ENCODE measurements around the gene MED4. TPM values are rescaled to one million over a fixed set of nuclear protein-coding genes. Genes with fewer than 3 reads are reported as not detected.

Gene MED4
- total RNA-seq, 1 experiment from 2014 or later, result 50.6 TPM

DNA sequence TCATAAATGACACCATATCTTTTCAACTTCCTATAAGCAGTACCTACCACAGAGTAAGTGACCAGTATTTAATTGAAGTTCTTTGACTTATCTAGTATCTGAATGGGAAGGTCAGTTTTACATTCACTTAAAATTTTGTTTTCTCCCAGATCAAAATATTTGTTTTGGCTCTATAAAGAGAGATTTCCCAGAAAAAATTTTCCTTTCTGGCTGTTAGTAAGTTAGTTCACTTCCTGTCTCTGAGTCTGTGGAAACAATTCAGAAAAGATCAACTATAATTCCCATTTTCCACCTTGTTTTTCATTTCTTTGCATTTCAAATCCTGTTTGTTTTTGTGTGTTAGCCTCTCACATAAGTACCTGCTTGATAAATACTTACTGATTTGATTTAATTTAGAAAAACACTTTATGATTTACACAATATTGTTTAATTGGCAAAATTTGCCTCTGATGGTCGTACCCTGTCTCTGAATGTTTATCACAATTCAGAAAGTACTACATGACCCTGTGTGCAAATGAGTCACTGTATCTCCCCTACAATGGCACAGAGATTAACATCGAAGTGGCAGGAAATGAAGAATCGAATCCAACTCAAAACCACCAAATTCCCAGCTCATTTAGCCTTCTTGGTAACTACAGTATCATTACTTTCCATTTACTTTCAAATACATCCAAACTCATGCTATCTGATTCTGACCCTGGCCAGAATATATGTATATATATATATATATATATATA, 15.4 kb upstream of the MED4 start:
- H3K4me2 ChIP-seq (ENCODE audit: insufficient read depth, insufficient read length, low read length), result no peak overlapping the region
- no peak overlapping the region for H3K23ac ChIP-seq (ENCODE audit: insufficient read length, low read depth, low read length)
- peaks cover 4 to 10% of the 10 kb centered on the region in 2 experiments; a peak in 2 of 4 replicates for H3K4me1 Mint-ChIP-seq
- H2BK20ac ChIP-seq (ENCODE audit: low read depth, low read length, poor library complexity, severe bottlenecking), result no peak overlapping the region
- no peak overlapping the region for H4K8ac ChIP-seq (replicated peaks; ENCODE audit: insufficient read length, low read depth, low read length)
- H3K9me3 ChIP-seq (ENCODE audit: control insufficient read depth, low read depth, low read length), result no peaks in the 10 kb centered on the region
- no peak overlapping the region for H3K14ac ChIP-seq (ENCODE audit: insufficient read depth, low read length)
- no peaks in the 10 kb centered on the region for H3K79me2 ChIP-seq (ENCODE audit: insufficient read depth, low read length)
- no peak overlapping the region for H3K4me3 Mint-ChIP-seq
- no peak overlapping the region for H2AK5ac ChIP-seq (ENCODE audit: insufficient read length, low read length)
- H3K23me2 ChIP-seq (ENCODE audit: insufficient read length, low read depth, low read length, poor library complexity, severe bottlenecking), result no peaks in the 10 kb centered on the region
- H3K56ac ChIP-seq (ENCODE audit: insufficient read length, low read depth, low read length), result no peak overlapping the region
- H3K79me1 ChIP-seq (ENCODE audit: insufficient read depth, low read depth, low read length, poor library complexity, severe bottlenecking), result no peaks in the 10 kb centered on the region
- H2BK12ac ChIP-seq (ENCODE audit: insufficient read length, low read depth, low read length), result no peak overlapping the region
- H3T11ph ChIP-seq (ENCODE audit: low read length), result no peak overlapping the region
- peaks cover 2% of the 10 kb centered on the region; the same call in 1 of the 2 replicates for H3K27me3 Mint-ChIP-seq (ENCODE audit: low read depth)
- no peaks in the 10 kb centered on the region; a peak in 1 of 5 replicates for H3K9me3 Mint-ChIP-seq
- H3K18ac ChIP-seq (ENCODE audit: insufficient read length, low read depth, low read length), result no peak overlapping the region
- H3K27me3 ChIP-seq (ENCODE audit: insufficient read depth, low read length), result no peaks in the 10 kb centered on the region
- no peak overlapping the region for H2AFZ ChIP-seq (ENCODE audit: low read length)
- H2BK120ac ChIP-seq (ENCODE audit: low read depth, low read length, poor library complexity, severe bottlenecking), result no peak overlapping the region
- no peak overlapping the region for H4K5ac ChIP-seq (ENCODE audit: insufficient read length, low read depth, low read length)
- H3K36me3 Mint-ChIP-seq (ENCODE audit: insufficient read depth in 1 of 3, low read depth in 3 of 3), result no peaks in the 10 kb centered on the region; a peak in 1 of 7 replicates
- H3K4ac ChIP-seq (ENCODE audit: low read depth, low read length), result no peak overlapping the region
- no CpG with 5 or more reads among the region's 3 CpGs for WGBS (ENCODE audit: extremely low coverage, insufficient read length, low lambda C conversion rate)
- no peak overlapping the region for H4K91ac ChIP-seq (ENCODE audit: insufficient read length, low read depth, low read length)
- H3K27ac Mint-ChIP-seq, result no peak overlapping the region
- H4K20me1 ChIP-seq (ENCODE audit: control insufficient read depth, insufficient read depth, insufficient read length), result no peaks in the 10 kb centered on the region
- TF ChIP-seq, protein P1, sequence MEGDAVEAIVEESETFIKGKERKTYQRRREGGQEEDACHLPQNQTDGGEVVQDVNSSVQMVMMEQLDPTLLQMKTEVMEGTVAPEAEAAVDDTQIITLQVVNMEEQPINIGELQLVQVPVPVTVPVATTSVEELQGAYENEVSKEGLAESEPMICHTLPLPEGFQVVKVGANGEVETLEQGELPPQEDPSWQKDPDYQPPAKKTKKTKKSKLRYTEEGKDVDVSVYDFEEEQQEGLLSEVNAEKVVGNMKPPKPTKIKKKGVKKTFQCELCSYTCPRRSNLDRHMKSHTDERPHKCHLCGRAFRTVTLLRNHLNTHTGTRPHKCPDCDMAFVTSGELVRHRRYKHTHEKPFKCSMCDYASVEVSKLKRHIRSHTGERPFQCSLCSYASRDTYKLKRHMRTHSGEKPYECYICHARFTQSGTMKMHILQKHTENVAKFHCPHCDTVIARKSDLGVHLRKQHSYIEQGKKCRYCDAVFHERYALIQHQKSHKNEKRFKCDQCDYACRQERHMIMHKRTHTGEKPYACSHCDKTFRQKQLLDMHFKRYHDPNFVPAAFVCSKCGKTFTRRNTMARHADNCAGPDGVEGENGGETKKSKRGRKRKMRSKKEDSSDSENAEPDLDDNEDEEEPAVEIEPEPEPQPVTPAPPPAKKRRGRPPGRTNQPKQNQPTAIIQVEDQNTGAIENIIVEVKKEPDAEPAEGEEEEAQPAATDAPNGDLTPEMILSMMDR (conservative IDR thresholded peaks at IDR 0.05), result no peak
- DNase-seq, result no peak
- no peak overlapping the region for H3K27ac ChIP-seq (ENCODE audit: insufficient read length, low read depth, low read length)
- H3K9ac ChIP-seq (ENCODE audit: extremely low read depth, insufficient read length, low read length), result no peak overlapping the region
- H2BK15ac ChIP-seq (ENCODE audit: low read depth, low read length), result no peak overlapping the region
- no peaks in the 10 kb centered on the region for H3K4me1 ChIP-seq (ENCODE audit: insufficient read depth, low read length)
- no peak overlapping the region for H2BK5ac ChIP-seq (ENCODE audit: insufficient read length, low read length)
